HG02884 (cell line): Measurements from ENCODE around the gene KIF25.

Experiments used
- ATAC-seq: cut with Tn5 transposase; IDR thresholded peaks from one replicate; pipeline ENCODE4 v1.9.1; 2021; ENCODE audit warnings: mild to moderate bottlenecking, moderate library complexity; ENCODE audit not compliant: unreplicated experiment

KIF25 gene

GRCh38 chr6:168048724-168049025, 51.2 kb downstream of the KIF25 start:
- ATAC-seq: no peak

- no peak for ATAC-seq
These were observed 51.8 kb downstream of the KIF25 start for GRCh38 chr6:168049277-168049676.

- ATAC-seq: no peak
These were observed 52.3 kb downstream of the KIF25 start for GRCh38 chr6:168049706-168050224.

- no peak for ATAC-seq
These were observed 52.9 kb downstream of the KIF25 start for GRCh38 chr6:168050225-168050880.

GRCh38 chr6:168050881-168051586, 53.6 kb downstream of the KIF25 start:
- no peak for ATAC-seq

GRCh38 chr6:168051648-168052047, 54.2 kb downstream of the KIF25 start:
- ATAC-seq: no peak

GRCh38 chr6:168052291-168052891, 54.9 kb downstream of the KIF25 start:
- no peak for ATAC-seq

GRCh38 chr6:168053086-168053956, 55.9 kb downstream of the KIF25 start:
- ATAC-seq: no peak

GRCh38 chr6:168053957-168054471, 56.5 kb downstream of the KIF25 start:
- ATAC-seq: no peak

GRCh38 chr6:168054765-168055560, 57.5 kb downstream of the KIF25 start:
- ATAC-seq: no peak

- ATAC-seq: no peak
These were observed 58.4 kb downstream of the KIF25 start for GRCh38 chr6:168055696-168056489.

- ATAC-seq: no peak
These were observed 59.5 kb downstream of the KIF25 start for GRCh38 chr6:168056892-168057527.

- no peak for ATAC-seq
These were observed 60.4 kb downstream of the KIF25 start for GRCh38 chr6:168057836-168058235.

GRCh38 chr6:168058691-168059551, 61.5 kb downstream of the KIF25 start:
- ATAC-seq: no peak

- no peak for ATAC-seq
These were observed 63.1 kb downstream of the KIF25 start for GRCh38 chr6:168060521-168060931.

GRCh38 chr6:168061269-168062210, 64.1 kb downstream of the KIF25 start:
- ATAC-seq: no peak
